HCT116 (cell line): ENCODE results near the gene ABHD3. TPM values are rescaled to one million over a fixed set of nuclear protein-coding genes. Genes with fewer than 3 reads are reported as not detected.
"Not testable (repeated sequence)": the region's sequence is repeated elsewhere in the genome, so short reads cannot be mapped to it uniquely, and the experiment has no call there.

Experiments
- ATAC-seq: fragments of 200-7000 bp; cut with Tn5 transposase; 2 replicates; pipeline ENCODE4 v1.9.1; 2020; ENCODE audit warnings: mild to moderate bottlenecking, moderate library complexity
- BruUV-seq: library from RNA; stranded (reverse); fragments of 400-500 nt; replicated peaks from 2 replicates; lab custom pipeline; 2021; lab: Mats Ljungman, UMichigan
- CTCF ChIA-PET: fragments of 300-600 bp; sonication (Branson Sonifier 250); formaldehyde crosslinking; loops from one replicate; lab custom pipeline; 2021; ENCODE audit warnings: antibody characterized with exemption; lab: Charles Lee
- POLR2A ChIA-PET: fragments of 300-600, 350-600 bp; sonication (Branson Sonifier 250); formaldehyde crosslinking; loops from one replicate; lab custom pipeline; 2021; ENCODE audit warnings: antibody characterized with exemption; lab: Charles Lee
- RAD21 ChIA-PET, 2 experiments: fragments of 300-600 bp; sonication (Branson Sonifier 250); formaldehyde crosslinking; loops; one replicate each; lab custom pipeline; 2023; ENCODE audit warnings: low total read pairs in 2 of 2; ENCODE audit not compliant: uncharacterized antibody in 2 of 2, unreplicated experiment in 2 of 2, low non-redundant PET in 1 of 2; lab: Charles Lee
- DNase-seq: peaks from one replicate; pipeline ENCODE4 v3.0.0-alpha.2; 2010; ENCODE audit warnings: low read depth, low spot score
- H2AFZ ChIP-seq: fragments of 200-600 bp; shearing (Covaris generic), sonication (generic); 2 replicates; pipeline ENCODE4 v1.6.1; 2017; ENCODE audit warnings: low read depth, mixed run types, mixed read lengths, antibody characterized with exemption, low read length; ENCODE audit not compliant: poor library complexity, severe bottlenecking
- H3K27ac ChIP-seq: 2 replicates; pipeline ENCODE4 v1.5.1; 2012; ENCODE audit warnings: low read depth, low read length
- H3K27me3 ChIP-seq: fragments of 200-600 bp; sonication (generic); 2 replicates; pipeline ENCODE4 v1.6.1; 2016; ENCODE audit warnings: mixed run types, low read length, mixed read lengths; ENCODE audit not compliant: insufficient read depth
- H3K36me3 ChIP-seq, 2 experiments: fragments of 200-500 bp in 1 of 2; fragments of 200-600 bp in 1 of 2; sonication (Bioruptor generic) in 1 of 2; sonication (generic) in 1 of 2; 2 replicates each; pipeline versions ENCODE4 v1.5.1 to v1.6.1; 2014 to 2016; ENCODE audit warnings: low read length in 2 of 2, inconsistent platforms in 1 of 2, mixed read lengths in 1 of 2, mixed run types in 1 of 2; ENCODE audit not compliant: insufficient read depth in 2 of 2, control insufficient read depth in 1 of 2
- H3K4me1 ChIP-seq, 2 experiments: fragments of 200-600 bp in 1 of 2; sonication (generic) in 1 of 2; 2 replicates each; pipeline versions ENCODE4 v1.5.1 to v1.6.1; 2012 to 2017; ENCODE audit warnings: low read length in 2 of 2, inconsistent platforms in 1 of 2, mild to moderate bottlenecking in 1 of 2, mixed read lengths in 1 of 2, mixed run types in 1 of 2, moderate library complexity in 1 of 2; ENCODE audit not compliant: insufficient read depth in 2 of 2, control insufficient read depth in 1 of 2
- H3K4me2 ChIP-seq: fragments of 200-600 bp; sonication (generic); 2 replicates; pipeline ENCODE4 v1.6.1; 2017; ENCODE audit warnings: mixed run types, low read length, mixed read lengths
- H3K4me3 ChIP-seq, 2 experiments: fragments of 200-600 bp in 1 of 2; sonication (generic) in 1 of 2; replicated peaks in 1 of 2; 2 replicates each; pipeline ENCODE4 v1.5.1; 2011 to 2016; ENCODE audit warnings: low read length in 2 of 2, control low read depth in 1 of 2, low read depth in 1 of 2, mild to moderate bottlenecking in 1 of 2, mixed read lengths in 1 of 2, mixed run types in 1 of 2
- H3K79me2 ChIP-seq: fragments of 200-600 bp; sonication (generic); 2 replicates; pipeline ENCODE4 v1.6.1; 2017; ENCODE audit warnings: mild to moderate bottlenecking, mixed run types, low read length, moderate library complexity, mixed read lengths; ENCODE audit not compliant: insufficient read depth
- H3K9ac ChIP-seq: fragments of 200-600 bp; sonication (generic); 2 replicates; pipeline ENCODE4 v1.6.1; 2016; ENCODE audit warnings: low read length, mixed read lengths
- H3K9me2 ChIP-seq: fragments of 200-600 bp; sonication (generic), shearing (Covaris generic); 2 replicates; pipeline ENCODE4 v1.6.1; 2017; ENCODE audit warnings: mixed run types, mild to moderate bottlenecking, moderate library complexity; ENCODE audit not compliant: insufficient read depth
- H3K9me3 ChIP-seq, 2 experiments: fragments of 200-500 bp in 1 of 2; fragments of 200-600 bp in 1 of 2; sonication (Bioruptor generic) in 1 of 2; sonication (generic) in 1 of 2; 2 replicates each; pipeline ENCODE4 v1.6.1; 2014 to 2017; ENCODE audit warnings: low read length in 2 of 2, mixed read lengths in 2 of 2, inconsistent platforms in 1 of 2, low read depth in 1 of 2, mild to moderate bottlenecking in 1 of 2, mixed run types in 1 of 2, moderate library complexity in 1 of 2; ENCODE audit not compliant: control insufficient read depth in 1 of 2, insufficient read depth in 1 of 2
- H4K20me1 ChIP-seq: fragments of 200-600 bp; sonication (generic), shearing (Covaris generic); 2 replicates; pipeline ENCODE4 v1.6.1; 2017; ENCODE audit warnings: mixed run types, mild to moderate bottlenecking, moderate library complexity; ENCODE audit not compliant: insufficient read depth
- ELF1 ChIP-seq: IDR thresholded peaks from 2 replicates; pipeline ENCODE4 v1.6.1; 2012; ENCODE audit warnings: low read depth, borderline replicate concordance
- EZH2 ChIP-seq: fragments of 200-600 bp; sonication (generic); IDR thresholded peaks from 2 replicates; pipeline ENCODE4 v1.6.1; 2017; ENCODE audit warnings: antibody characterized with exemption, mixed run types
- MAX ChIP-seq: IDR thresholded peaks from 2 replicates; pipeline ENCODE4 v1.6.1; 2012
- RAD21 ChIP-seq: IDR thresholded peaks from 2 replicates; pipeline ENCODE4 v1.6.1; 2012; ENCODE audit warnings: low read depth, mild to moderate bottlenecking
- REST ChIP-seq: IDR thresholded peaks from 2 replicates; pipeline ENCODE4 v1.6.1; 2012; ENCODE audit warnings: low read depth
- TCF7L2 ChIP-seq: IDR thresholded peaks from 2 replicates; pipeline ENCODE4 v1.7.0; 2011; ENCODE audit warnings: borderline replicate concordance, inconsistent platforms; ENCODE audit not compliant: insufficient read depth, insufficient read length; ENCODE audit errors: extremely low read depth
- intact Hi-C: fragments of 100-400 bp; cut with micrococcal nuclease; formaldehyde crosslinking; loops from 2 replicates; pipeline ENCODE4 v1.10.0; 2022
- total RNA-seq: library from RNA; stranded (reverse); gene quantifications from one replicate; pipeline ENCODE4 v1.2.1, GENCODE V29; 2021; ENCODE audit not compliant: unreplicated experiment

Gene ABHD3
- total RNA-seq, 1 experiment from 2014 or later = 29.9 TPM

GRCh38 chr18:21650311-21650710 lies 54.3 kb downstream of the ABHD3 start (continued):
- TF ChIP-seq REST = no peak
- no peak for TF ChIP-seq RAD21
- no peak for TF ChIP-seq EZH2
- no peak for TF ChIP-seq MAX
- no peak for TF ChIP-seq ELF1
- no peak for TF ChIP-seq TCF7L2

- POLR2A ChIA-PET, H3K9ac ChIP-seq, ATAC-seq, H3K4me2 ChIP-seq, H3K27me3 ChIP-seq, H2AFZ ChIP-seq, H3K27ac ChIP-seq, H3K9me3 ChIP-seq, H3K9me2 ChIP-seq, DNase-seq, CTCF ChIA-PET, BruUV-seq, H3K36me3 ChIP-seq, intact Hi-C loops, H4K20me1 ChIP-seq, H3K79me2 ChIP-seq, RAD21 ChIA-PET, H3K4me3 ChIP-seq: not testable (repeated sequence)
- peaks cover 7 to 34% of the 10 kb centered on the region in 2 experiments for H3K4me1 ChIP-seq
Measured at GRCh38 chr18:21640375-21640774, 64.2 kb downstream of the ABHD3 start.
